A549 treated with CORT108297 at 1 μM for 4 hours (cell line): Measurements from ENCODE around the gene TMEM134. TPM values are rescaled to one million over a fixed set of nuclear protein-coding genes. Genes with fewer than 3 reads are reported as not detected.

Experiments
- total RNA-seq: library from RNA; stranded (reverse); fragments of 200-300 nt; extraction: Qiagen RNA extraction; gene quantifications from 5 replicates; pipeline ENCODE4 v1.2.3, GENCODE V29; 2022

Gene TMEM134, protein sequence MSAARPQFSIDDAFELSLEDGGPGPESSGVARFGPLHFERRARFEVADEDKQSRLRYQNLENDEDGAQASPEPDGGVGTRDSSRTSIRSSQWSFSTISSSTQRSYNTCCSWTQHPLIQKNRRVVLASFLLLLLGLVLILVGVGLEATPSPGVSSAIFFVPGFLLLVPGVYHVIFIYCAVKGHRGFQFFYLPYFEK
- 43.5 to 66.7 TPM (median 63.8 TPM) in 5 replicates for total RNA-seq

GRCh38 chr11:67468759-67469507 lies at the start of gene TMEM134:
TMEM134 (minus strand) TSS chr11:67469251; CDS start chr11:67469192, 59 bp downstream.

DNA sequence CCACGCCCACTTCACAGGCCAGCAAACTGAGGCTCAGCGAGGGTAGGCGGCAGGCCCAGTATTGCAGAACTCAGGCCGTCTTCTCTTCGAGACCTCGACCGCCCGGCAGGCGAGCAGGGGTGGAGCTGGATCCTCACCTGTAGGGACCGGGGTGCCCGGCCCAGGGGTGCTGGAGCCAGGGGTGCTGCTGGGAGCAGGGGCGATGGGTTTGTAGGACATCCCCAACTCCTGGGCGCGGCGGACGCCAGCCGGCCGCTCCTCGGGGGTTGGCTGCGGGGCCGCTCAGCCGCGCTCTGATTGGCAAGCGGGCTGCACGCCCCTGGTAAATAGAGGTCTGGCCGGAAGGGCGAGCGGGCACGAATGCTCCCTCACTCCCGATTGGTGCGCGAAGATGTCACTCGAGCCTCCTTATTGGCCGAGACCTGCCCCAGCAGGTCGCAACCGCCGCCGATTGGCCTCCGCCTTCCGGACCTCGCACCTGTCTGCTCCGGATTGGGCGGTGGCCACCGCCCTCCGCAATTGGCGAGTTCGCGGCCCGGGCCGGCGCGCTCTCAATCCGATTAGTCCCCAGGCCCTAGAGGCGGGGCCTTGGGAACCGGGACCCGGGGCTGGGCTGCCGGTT lies 38.9 kb upstream of the TMEM134 start, which contains the start of gene CDK2AP2:
Gene CDK2AP2 (minus strand): TSS at position 299 of the 622 bp plus-strand sequence. CDS start 80 bp downstream, at position 219.

GRCh38 chr11:67504950-67505581 lies 36.0 kb upstream of the TMEM134 start, which contains the start of gene PITPNM1:
PITPNM1 (minus strand) TSS chr11:67505363; CDS start chr11:67504180, 1,183 bp downstream.

DNA sequence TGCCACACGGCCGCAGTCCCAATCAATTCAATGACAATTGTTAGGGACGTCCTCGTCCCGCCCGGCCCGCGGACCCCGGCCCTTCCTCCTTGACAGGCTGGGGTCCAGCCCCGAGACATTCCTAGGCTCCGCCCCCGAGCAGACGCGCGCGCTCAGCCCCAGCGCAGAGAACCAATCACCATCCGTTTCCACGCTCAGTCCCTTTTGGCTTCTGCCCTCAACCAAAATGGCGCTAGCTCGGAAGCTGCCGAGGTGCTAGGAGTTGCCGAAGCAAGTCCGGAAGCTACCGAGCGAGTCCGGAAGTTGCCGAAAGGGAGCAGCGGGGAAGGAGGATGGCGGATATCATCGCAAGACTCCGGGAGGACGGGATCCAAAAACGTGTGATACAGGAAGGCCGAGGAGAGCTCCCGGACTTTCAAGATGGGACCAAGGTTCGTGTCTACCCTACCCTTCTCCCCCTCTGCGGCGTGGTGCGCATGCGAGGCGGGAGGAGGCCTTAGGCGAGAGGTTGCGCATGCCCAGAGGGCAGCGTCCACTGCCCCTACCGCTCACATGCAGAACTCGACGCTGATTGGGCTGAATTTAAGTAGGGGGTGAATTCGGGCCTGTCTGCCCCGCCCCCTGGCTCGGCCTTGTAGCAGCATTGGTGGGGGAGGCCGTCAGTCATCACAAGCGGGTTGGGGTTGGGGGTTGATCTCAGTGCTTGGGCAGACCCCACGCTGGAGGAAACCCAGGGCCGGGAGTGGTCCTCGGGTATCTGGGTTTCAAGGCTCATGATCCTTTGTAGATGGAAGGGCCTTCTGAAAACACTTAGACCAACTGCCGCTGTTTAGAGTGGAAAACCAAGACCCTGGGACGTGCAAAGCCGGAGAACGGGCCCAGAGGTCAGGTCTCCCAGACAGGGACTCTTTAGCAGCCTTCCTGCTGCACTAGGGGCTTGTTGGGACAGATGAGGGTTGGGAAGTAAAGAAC lies 14.1 kb upstream of the TMEM134 start, which contains the start of gene AIP:
Gene AIP (plus strand): TSS at position 200 of the 972 bp plus-strand sequence. CDS start 133 bp downstream, at position 333.

GRCh38 chr11:67455054-67455453 lies 14.0 kb downstream of the TMEM134 start, which contains the start of gene CABP4:
CABP4 (plus strand) TSS chr11:67455354; CDS start chr11:67455424, 70 bp downstream.

DNA sequence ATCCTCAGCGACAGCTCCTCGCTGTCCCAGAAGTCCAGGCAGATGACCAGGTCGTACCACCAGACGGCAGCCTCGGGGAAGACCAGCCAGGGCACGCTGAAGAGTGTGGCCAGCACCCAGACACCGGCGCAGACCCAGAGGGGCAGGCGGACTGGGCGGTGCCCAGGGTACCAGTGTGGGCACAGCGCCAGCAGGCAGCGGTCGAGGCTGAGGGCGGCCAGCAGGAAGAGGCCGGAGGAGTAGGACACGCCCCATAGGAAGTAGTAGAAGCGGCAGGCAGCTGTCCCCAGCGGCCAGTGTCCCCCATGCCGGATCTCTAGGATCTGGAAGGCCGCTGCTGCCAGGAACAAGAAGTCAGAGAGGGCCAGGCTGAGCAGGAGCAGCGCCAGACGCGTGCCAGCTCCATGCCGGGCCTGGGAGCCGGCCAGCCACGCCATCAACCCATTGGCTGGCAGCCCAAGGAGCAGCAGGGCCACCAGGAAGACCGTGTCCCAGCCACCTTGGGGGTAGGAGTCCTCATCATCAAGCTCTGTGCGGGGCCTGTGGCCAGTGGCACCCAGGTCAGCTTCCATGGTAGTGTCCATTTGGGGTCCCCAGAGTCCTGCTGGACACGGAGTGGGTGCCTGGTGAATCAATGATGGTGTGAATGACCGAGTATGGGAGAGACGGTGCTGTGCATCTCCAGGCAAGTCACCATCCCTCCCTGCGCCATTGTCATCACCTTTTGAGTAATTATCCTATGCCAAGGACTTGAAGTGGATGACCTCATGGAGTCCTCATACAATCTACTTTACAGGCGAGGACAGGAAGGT lies 16.7 kb downstream of the TMEM134 start, which contains the start of gene GPR152:
Gene GPR152 (minus strand): TSS at position 589 of the 812 bp plus-strand sequence. CDS start 5 bp downstream, at position 584.

DNA sequence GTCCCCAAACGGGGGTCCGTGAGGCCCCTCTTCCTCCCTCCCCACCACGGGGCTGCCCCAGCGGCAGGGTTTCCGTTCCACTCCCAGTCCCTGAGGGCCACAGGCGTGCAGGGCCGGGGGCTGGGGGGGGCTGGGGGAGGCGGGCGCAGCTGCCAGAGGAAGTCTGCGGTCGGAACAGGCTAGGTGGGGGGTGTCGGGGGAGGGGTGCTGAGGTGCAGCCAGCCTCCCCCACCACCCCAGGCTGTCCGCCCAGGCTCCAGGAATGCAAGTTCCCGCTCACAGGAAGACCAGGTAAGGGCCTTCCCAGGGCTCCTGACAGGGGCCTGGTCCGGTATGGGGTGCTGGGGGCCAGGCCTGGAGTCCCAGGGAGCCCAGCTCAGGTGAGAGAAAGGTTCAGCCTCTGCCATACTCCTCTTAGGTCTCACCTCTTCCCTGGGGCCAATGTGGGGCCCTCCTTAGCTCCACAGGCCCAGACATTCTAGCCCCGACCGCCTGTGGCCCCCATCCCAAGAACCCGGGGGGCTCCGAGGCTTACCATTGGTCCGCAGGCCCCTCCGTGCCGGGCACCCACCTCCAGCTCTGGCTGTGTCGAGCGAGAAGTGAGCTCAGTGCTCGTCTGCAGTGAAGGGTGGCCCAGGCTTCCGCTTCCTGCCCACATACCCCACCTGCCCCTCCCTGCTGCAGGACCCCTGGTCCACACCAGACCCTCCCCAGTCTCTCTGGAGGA lies 31.8 kb downstream of the TMEM134 start, which contains the start of gene PTPRCAP:
Gene PTPRCAP (minus strand): TSS at position 601 of the 727 bp plus-strand sequence. CDS start 63 bp downstream, at position 538.

DNA sequence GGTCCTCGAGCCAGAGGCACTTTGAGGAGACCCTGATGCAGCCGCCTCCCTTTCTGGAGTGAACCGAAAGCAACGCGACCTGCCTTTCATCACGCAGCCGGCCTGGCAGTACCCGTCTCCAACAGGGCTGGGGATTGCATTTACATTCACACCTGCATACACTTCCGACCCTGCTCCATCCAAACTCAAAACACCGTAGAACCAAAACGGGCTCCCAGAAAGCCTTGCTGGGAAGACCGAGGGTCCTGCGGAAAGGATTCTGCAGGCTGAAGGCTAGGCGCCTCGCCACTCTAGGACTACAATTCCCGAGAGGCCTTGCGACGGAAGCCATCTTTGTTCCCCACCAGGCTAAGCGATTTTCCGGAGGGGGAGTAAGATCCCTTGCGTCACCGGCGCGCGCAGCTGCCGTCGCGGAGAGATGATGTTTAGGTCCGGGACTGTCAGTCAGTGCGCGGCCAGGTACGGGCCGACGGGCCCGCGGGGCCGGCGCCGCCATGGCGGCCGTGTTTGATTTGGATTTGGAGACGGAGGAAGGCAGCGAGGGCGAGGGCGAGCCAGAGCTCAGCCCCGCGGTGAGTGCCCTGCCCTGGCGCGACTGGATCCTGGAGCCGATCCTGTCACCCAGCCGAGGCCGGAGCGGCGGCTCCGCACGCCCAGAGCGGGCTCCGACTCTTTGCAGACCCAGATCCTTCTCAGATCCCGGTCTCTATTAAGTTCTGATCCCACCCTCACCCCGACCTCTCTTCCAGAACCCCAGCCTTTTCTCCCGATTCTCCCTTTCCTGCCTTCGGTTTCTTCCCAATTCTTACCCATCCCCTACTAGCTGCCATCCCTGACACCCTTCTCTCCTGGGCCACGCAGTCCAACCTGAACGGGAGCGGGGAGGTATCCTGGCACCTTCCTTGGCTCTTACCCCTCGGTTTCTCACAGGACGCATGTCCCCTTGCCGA lies 40.7 kb downstream of the TMEM134 start, which contains the start of gene RPS6KB2:
Gene RPS6KB2 (plus strand): TSS at position 443 of the 950 bp plus-strand sequence. CDS start 52 bp downstream, at position 495.

DNA sequence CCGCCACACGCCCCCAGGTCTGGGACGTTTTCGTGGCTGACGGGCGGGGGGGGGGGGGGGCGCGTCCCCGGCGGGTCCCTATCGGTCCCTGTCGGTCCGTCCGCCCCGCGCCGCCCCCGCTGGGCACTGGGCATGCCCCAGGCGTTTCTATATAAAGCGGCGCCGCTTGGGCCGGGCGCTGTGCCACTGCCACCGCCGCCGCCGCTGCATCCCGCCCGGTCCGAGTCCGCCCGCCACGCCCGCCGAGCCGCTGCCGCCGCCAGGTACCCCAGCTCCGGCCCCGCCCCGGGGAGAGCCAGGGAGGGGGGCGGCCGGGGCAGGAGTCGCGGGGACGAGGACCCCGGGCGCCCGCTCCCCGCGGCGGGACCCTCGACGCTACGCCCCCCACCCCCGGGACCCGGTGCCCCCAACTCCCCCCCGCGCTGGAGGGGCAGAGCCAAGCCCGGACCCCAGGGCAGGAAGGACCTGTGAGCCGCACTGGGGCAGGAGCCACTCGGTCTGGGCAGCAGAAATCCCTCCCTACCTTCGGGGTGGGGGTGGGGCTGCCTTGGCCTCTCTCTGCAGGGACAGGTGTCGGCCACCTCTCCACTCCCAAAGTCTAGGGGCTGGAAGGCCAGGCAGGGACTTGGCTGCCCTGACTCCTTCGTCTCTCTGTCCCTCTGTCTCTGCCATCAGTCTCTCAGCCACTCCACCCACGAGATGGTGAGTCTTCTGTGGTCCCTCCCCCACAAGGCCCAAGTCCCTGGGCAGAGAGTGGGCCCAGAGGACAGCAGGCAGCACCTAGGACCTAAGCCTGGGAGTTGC lies 53.3 kb downstream of the TMEM134 start, which contains the start of gene CARNS1:
Gene CARNS1 (plus strand): TSS at position 178 of the 804 bp plus-strand sequence. CDS start 522 bp downstream, at position 700.

Other genes starting within 250 kb of the TMEM134 start
- gene GRK2, start 202.8 kb downstream of the TMEM134 start, total RNA-seq = 27.9 to 44.6 TPM (median 42.9 TPM) in 5 replicates
- gene ANKRD13D, start 179.9 kb downstream of the TMEM134 start, total RNA-seq = 21.4 to 32.0 TPM (median 26.8 TPM) in 5 replicates
- gene SSH3, start 165.7 kb downstream of the TMEM134 start, total RNA-seq = 17.1 to 29.0 TPM (median 27.3 TPM) in 5 replicates
- 196 to 263 TPM (median 258 TPM) in 5 replicates for gene POLD4, start 115.7 kb downstream of the TMEM134 start, total RNA-seq
- gene CLCF1, start 95.7 kb downstream of the TMEM134 start, total RNA-seq = 39.1 to 53.1 TPM (median 45.3 TPM) in 5 replicates
- gene RAD9A, start 77.3 kb downstream of the TMEM134 start, total RNA-seq = 22.1 to 40.0 TPM (median 36.1 TPM) in 5 replicates
- gene PPP1CA, start 67.4 kb downstream of the TMEM134 start, total RNA-seq = 269 to 296 TPM (median 294 TPM) in 5 replicates
- 0.10 to 0.12 TPM (median 0.10 TPM) in 4 of 5 replicates, not detected in the other for gene TBC1D10C, start 65.2 kb downstream of the TMEM134 start, total RNA-seq
- gene CARNS1, start 53.6 kb downstream of the TMEM134 start, total RNA-seq = 0.09 to 0.29 TPM (median 0.21 TPM) in 5 replicates
- gene RPS6KB2, start 40.8 kb downstream of the TMEM134 start, total RNA-seq = 42.9 to 52.1 TPM (median 51.2 TPM) in 5 replicates
- gene PTPRCAP, start 31.6 kb downstream of the TMEM134 start, total RNA-seq = 0.24 to 0.42 TPM (median 0.32 TPM) in 5 replicates
- gene CORO1B, start 25.8 kb downstream of the TMEM134 start, total RNA-seq = 57.1 to 64.4 TPM (median 61.3 TPM) in 5 replicates
- 0.07 TPM in 1 of 5 replicates, not detected in the others for gene GPR152, start 16.5 kb downstream of the TMEM134 start, total RNA-seq
- gene CABP4, start 13.9 kb downstream of the TMEM134 start, total RNA-seq = 0.03 TPM in 1 of 5 replicates, not detected in the others
- 44.3 to 53.1 TPM (median 48.4 TPM) in 5 replicates for gene AIP, start 13.8 kb upstream of the TMEM134 start, total RNA-seq
- gene PITPNM1, start 36.1 kb upstream of the TMEM134 start, total RNA-seq = 38.9 to 60.0 TPM (median 53.9 TPM) in 5 replicates
- 67.0 to 97.8 TPM (median 95.2 TPM) in 5 replicates for gene CDK2AP2, start 38.9 kb upstream of the TMEM134 start, total RNA-seq
- not detected in 5 replicates for gene CABP2, start 54.2 kb upstream of the TMEM134 start, total RNA-seq
- gene GSTP1, start 114.6 kb upstream of the TMEM134 start, total RNA-seq = 1,416 to 1,791 TPM (median 1,766 TPM) in 5 replicates
- 134 to 158 TPM (median 153 TPM) in 5 replicates for gene NDUFV1, start 137.7 kb upstream of the TMEM134 start, total RNA-seq
- gene NUDT8, start 160.7 kb upstream of the TMEM134 start, total RNA-seq = 5.9 to 14.0 TPM (median 13.1 TPM) in 5 replicates
- not detected in 5 replicates for gene TBX10, start 170.5 kb upstream of the TMEM134 start, total RNA-seq
- gene ACY3, start 181.5 kb upstream of the TMEM134 start, total RNA-seq = 0.83 to 1.9 TPM (median 1.3 TPM) in 5 replicates
- gene ALDH3B2, start 205.4 kb upstream of the TMEM134 start, total RNA-seq = not detected in 5 replicates